ENCODE results near the gene CHID1. TPM values are rescaled to one million over a fixed set of nuclear protein-coding genes. Genes with fewer than 3 reads are reported as not detected.

The CHID1 gene
- total and polyA plus RNA-seq, 9 of the 15 experiments (the other 6 are each of a cell fraction or from before 2014, with no cell fraction given), result 15.1 to 108 (median 39.8) TPM

DNA sequence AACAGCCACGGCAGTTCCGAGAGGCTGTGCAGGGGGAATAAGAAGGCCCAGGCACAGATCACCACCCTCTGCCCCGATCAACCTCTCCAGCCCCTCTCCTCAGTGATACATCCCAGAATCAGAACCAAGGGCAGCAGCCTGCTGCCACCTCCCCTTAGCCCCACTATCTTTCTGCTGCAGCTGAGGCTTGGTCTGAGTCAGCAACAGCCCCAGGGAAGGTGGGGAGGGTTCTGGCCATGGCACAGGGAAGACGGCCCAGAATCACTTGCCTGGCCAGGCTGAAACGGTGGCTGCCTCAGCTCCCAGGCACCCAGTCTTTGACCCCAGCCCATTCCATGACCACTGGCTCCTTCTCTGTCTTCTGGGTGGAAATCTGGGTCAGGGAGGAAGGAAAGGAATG is 2.3 kb downstream of the CHID1 start (continued):
- TF ChIP-seq, protein P1, sequence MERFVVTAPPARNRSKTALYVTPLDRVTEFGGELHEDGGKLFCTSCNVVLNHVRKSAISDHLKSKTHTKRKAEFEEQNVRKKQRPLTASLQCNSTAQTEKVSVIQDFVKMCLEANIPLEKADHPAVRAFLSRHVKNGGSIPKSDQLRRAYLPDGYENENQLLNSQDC (CRISPR knock-in tag; IDR thresholded peaks at IDR 0.05), result no peak
- TF ChIP-seq ARID1B (IDR thresholded peaks at IDR 0.05) (peak; percentile 75), ZNF696 (CRISPR knock-in tag; conservative IDR thresholded peaks at IDR 0.05) (no peak), MEF2D (tag; conservative IDR thresholded peaks at IDR 0.05; ENCODE audit: low read depth) (no peak), ZNF785 (CRISPR knock-in tag; IDR thresholded peaks at IDR 0.05) (no peak), MAFF (IDR thresholded peaks at IDR 0.05; ENCODE audit: low read length) (peak; percentile 20; the same call in 1 of the 2 replicates), NR2C1 (IDR thresholded peaks at IDR 0.05) (no peak), NR2C1 (tag; IDR thresholded peaks at IDR 0.05) (no peak), POLR2B (IDR thresholded peaks at IDR 0.05; ENCODE audit: low read depth, partially characterized antibody) (no peak), CBFA2T2 (conservative IDR thresholded peaks at IDR 0.05) (peak; percentile 53), TEAD2 (tag; IDR thresholded peaks at IDR 0.05) (no peak), EP300 (IDR thresholded peaks at IDR 0.05; ENCODE audit: low read length) (no peak; the same call in 1 of the 2 replicates), ZNF316 (IDR thresholded peaks at IDR 0.05) (peak; percentile 52), ZNF282 (CRISPR knock-in tag; IDR thresholded peaks at IDR 0.05) (no peak), SMARCE1 (IDR thresholded peaks at IDR 0.05) (no peak)
- TF ChIP-seq, protein P2, sequence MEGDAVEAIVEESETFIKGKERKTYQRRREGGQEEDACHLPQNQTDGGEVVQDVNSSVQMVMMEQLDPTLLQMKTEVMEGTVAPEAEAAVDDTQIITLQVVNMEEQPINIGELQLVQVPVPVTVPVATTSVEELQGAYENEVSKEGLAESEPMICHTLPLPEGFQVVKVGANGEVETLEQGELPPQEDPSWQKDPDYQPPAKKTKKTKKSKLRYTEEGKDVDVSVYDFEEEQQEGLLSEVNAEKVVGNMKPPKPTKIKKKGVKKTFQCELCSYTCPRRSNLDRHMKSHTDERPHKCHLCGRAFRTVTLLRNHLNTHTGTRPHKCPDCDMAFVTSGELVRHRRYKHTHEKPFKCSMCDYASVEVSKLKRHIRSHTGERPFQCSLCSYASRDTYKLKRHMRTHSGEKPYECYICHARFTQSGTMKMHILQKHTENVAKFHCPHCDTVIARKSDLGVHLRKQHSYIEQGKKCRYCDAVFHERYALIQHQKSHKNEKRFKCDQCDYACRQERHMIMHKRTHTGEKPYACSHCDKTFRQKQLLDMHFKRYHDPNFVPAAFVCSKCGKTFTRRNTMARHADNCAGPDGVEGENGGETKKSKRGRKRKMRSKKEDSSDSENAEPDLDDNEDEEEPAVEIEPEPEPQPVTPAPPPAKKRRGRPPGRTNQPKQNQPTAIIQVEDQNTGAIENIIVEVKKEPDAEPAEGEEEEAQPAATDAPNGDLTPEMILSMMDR (IDR thresholded peaks at IDR 0.05 in 2 of 3, conservative IDR thresholded peaks at IDR 0.05 in 1 of 3; ENCODE audit: insufficient read depth in 2 of 3, low read depth in 1 of 3, low read length in 3 of 3), result no peak
- TF ChIP-seq, protein P3, sequence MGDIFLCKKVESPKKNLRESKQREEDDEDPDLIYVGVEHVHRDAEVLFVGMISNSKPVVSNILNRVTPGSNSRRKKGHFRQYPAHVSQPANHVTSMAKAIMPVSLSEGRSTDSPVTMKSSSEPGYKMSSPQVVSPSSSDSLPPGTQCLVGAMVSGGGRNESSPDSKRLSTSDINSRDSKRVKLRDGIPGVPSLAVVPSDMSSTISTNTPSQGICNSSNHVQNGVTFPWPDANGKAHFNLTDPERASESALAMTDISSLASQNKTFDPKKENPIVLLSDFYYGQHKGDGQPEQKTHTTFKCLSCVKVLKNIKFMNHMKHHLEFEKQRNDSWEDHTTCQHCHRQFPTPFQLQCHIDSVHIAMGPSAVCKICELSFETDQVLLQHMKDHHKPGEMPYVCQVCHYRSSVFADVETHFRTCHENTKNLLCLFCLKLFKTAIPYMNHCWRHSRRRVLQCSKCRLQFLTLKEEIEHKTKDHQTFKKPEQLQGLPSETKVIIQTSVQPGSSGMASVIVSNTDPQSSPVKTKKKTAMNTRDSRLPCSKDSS (IDR thresholded peaks at IDR 0.05; ENCODE audit: low read depth, partially characterized antibody), result no peak
- TF ChIP-seq, protein P4, sequence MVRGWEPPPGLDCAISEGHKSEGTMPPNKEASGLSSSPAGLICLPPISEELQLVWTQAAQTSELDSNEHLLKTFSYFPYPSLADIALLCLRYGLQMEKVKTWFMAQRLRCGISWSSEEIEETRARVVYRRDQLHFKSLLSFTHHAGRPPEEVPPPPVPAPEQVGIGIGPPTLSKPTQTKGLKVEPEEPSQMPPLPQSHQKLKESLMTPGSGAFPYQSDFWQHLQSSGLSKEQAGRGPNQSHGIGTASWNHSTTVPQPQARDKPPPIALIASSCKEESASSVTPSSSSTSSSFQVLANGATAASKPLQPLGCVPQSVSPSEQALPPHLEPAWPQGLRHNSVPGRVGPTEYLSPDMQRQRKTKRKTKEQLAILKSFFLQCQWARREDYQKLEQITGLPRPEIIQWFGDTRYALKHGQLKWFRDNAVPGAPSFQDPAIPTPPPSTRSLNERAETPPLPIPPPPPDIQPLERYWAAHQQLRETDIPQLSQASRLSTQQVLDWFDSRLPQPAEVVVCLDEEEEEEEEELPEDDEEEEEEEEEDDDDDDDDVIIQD (CRISPR knock-in tag; IDR thresholded peaks at IDR 0.05), result no peak
- TF ChIP-seq, protein P5, sequence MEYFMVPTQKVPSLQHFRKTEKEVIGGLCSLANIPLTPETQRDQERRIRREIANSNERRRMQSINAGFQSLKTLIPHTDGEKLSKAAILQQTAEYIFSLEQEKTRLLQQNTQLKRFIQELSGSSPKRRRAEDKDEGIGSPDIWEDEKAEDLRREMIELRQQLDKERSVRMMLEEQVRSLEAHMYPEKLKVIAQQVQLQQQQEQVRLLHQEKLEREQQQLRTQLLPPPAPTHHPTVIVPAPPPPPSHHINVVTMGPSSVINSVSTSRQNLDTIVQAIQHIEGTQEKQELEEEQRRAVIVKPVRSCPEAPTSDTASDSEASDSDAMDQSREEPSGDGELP (CRISPR knock-in tag; IDR thresholded peaks at IDR 0.05; ENCODE audit: borderline replicate concordance), result peak; percentile 83; the same call in 1 of the 2 replicates
- TF ChIP-seq, protein P6, sequence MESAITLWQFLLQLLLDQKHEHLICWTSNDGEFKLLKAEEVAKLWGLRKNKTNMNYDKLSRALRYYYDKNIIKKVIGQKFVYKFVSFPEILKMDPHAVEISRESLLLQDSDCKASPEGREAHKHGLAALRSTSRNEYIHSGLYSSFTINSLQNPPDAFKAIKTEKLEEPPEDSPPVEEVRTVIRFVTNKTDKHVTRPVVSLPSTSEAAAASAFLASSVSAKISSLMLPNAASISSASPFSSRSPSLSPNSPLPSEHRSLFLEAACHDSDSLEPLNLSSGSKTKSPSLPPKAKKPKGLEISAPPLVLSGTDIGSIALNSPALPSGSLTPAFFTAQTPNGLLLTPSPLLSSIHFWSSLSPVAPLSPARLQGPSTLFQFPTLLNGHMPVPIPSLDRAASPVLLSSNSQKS (CRISPR knock-in tag; IDR thresholded peaks at IDR 0.05), result no peak
- TF ChIP-seq, protein P7, sequence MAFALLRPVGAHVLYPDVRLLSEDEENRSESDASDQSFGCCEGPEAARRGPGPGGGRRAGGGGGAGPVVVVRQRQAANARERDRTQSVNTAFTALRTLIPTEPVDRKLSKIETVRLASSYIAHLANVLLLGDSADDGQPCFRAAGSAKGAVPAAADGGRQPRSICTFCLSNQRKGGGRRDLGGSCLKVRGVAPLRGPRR (CRISPR knock-in tag; IDR thresholded peaks at IDR 0.05), result no peak
